ENCODE data around the gene DCK. TPM values are rescaled to one million over a fixed set of nuclear protein-coding genes. Genes with fewer than 3 reads are reported as not detected.

Gene DCK
- total RNA-seq, 1 experiment from 2014 or later: 11.8 TPM

DNA sequence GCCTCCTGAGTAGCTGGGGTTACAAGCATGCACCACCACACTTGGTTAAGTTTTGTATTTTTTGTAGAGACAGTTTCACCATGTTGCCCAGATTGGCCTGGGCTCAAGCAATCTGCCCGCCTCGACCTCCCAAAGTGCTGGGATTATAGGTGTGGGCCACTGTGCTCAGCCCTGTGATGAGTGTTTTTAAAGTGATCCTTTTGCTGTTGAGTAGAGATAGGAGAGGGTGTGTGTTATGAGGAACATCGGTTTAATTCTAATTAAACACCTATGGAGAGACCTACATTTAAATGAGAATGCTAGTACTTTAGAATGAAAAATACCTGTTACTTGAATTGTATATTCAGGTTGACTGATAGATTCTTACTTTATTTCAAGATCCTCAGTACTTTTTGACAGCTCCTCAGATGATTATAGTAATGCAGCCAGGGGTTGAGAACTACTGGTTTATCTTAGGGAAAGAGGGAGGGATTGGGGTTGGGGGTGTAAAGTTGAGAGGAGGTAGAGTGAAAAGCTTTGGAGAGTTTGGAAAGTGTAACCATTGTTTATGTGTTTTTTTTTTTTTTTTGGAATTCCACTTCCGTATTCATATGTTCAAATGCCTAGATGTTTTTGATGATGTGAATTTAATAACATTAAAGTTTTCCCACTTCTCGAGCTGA lies 36.8 kb upstream of the DCK start:
- Histone ChIP-seq H3K4me1 (replicated peaks; ENCODE audit: insufficient read depth) (no peaks in the 10 kb centered on the region), H3K79me2 (ENCODE audit: low read depth) (no peaks in the 10 kb centered on the region), H3K4me2 (no peak overlapping the region), H3K4me3 (no peak overlapping the region), H3K27me3 (ENCODE audit: insufficient read depth, low read depth) (no peaks in the 10 kb centered on the region), H3F3A (ENCODE audit: insufficient read depth, low read depth) (no peaks in the 10 kb centered on the region), H3K36me3 (ENCODE audit: low read depth) (no peaks in the 10 kb centered on the region), H3K27ac (no peak overlapping the region), H2AFZ (no peak overlapping the region), H3K9me3 (ENCODE audit: insufficient read depth, low read depth) (no peaks in the 10 kb centered on the region), H3K9me2 (ENCODE audit: insufficient read depth) (no peaks in the 10 kb centered on the region), H4K20me1 (ENCODE audit: insufficient read depth) (no peaks in the 10 kb centered on the region)
- TF ChIP-seq, protein P1, sequence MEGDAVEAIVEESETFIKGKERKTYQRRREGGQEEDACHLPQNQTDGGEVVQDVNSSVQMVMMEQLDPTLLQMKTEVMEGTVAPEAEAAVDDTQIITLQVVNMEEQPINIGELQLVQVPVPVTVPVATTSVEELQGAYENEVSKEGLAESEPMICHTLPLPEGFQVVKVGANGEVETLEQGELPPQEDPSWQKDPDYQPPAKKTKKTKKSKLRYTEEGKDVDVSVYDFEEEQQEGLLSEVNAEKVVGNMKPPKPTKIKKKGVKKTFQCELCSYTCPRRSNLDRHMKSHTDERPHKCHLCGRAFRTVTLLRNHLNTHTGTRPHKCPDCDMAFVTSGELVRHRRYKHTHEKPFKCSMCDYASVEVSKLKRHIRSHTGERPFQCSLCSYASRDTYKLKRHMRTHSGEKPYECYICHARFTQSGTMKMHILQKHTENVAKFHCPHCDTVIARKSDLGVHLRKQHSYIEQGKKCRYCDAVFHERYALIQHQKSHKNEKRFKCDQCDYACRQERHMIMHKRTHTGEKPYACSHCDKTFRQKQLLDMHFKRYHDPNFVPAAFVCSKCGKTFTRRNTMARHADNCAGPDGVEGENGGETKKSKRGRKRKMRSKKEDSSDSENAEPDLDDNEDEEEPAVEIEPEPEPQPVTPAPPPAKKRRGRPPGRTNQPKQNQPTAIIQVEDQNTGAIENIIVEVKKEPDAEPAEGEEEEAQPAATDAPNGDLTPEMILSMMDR (conservative IDR thresholded peaks at IDR 0.05): no peak
- no peak for TF ChIP-seq EZH2 (IDR thresholded peaks at IDR 0.05; ENCODE audit: low read depth)
- ChIA-PET CTCF (no interaction called here), POLR2A (ENCODE audit: unreplicated experiment) (interaction anchor here (0.6 kb wide), 1 partner anchor 450 kb away, joined by 3 read pairs; no protein-coding TSS in a partner anchor)
- no peak for DNase-seq
- intact Hi-C loops (cut with micrococcal nuclease; ENCODE audit: unreplicated experiment): no loop called here
- BruUV-seq (replicated peaks): no TSS peak

DNA sequence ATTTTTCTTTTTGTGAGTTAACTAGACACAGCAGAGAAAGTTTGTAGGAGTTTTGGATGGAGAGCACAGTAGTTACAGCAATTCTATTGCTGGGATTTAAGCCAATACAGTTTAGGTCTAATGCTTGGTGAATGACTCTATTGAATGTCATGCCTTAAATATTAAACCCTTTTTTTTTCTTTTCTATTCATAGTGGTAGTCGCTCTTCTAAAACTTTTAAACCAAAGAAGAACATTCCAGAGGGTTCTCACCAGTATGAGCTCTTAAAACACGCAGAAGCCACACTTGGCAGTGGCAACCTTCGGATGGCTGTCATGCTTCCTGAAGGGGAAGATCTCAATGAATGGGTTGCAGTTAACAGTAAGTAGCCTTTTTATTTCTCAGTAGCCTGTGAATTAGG lies 34.8 kb upstream of the DCK start:
- H3K4me3 ChIP-seq: no peak overlapping the region
- ChIA-PET POLR2A (ENCODE audit: unreplicated experiment) (no interaction called here), CTCF (no interaction called here)
- no peaks in the 10 kb centered on the region for H3F3A ChIP-seq (ENCODE audit: insufficient read depth, low read depth)
- intact Hi-C loops (cut with micrococcal nuclease; ENCODE audit: unreplicated experiment): no loop called here
- no peak for DNase-seq
- no peaks in the 10 kb centered on the region for H3K36me3 ChIP-seq (ENCODE audit: low read depth)
- H3K4me1 ChIP-seq (replicated peaks; ENCODE audit: insufficient read depth): no peaks in the 10 kb centered on the region
- no peaks in the 10 kb centered on the region for H4K20me1 ChIP-seq (ENCODE audit: insufficient read depth)
- no peak overlapping the region for H3K4me2 ChIP-seq
- no peaks in the 10 kb centered on the region for H3K27me3 ChIP-seq (ENCODE audit: insufficient read depth, low read depth)
- no peak overlapping the region for H2AFZ ChIP-seq
- H3K79me2 ChIP-seq (ENCODE audit: low read depth): no peaks in the 10 kb centered on the region
- H3K9me3 ChIP-seq (ENCODE audit: insufficient read depth, low read depth): no peaks in the 10 kb centered on the region
- BruUV-seq (replicated peaks): no TSS peak
- no peaks in the 10 kb centered on the region for H3K9me2 ChIP-seq (ENCODE audit: insufficient read depth)
- no peak overlapping the region for H3K27ac ChIP-seq
- TF ChIP-seq, protein P1 (conservative IDR thresholded peaks at IDR 0.05): no peak
- TF ChIP-seq EZH2 (IDR thresholded peaks at IDR 0.05; ENCODE audit: low read depth): no peak

DNA sequence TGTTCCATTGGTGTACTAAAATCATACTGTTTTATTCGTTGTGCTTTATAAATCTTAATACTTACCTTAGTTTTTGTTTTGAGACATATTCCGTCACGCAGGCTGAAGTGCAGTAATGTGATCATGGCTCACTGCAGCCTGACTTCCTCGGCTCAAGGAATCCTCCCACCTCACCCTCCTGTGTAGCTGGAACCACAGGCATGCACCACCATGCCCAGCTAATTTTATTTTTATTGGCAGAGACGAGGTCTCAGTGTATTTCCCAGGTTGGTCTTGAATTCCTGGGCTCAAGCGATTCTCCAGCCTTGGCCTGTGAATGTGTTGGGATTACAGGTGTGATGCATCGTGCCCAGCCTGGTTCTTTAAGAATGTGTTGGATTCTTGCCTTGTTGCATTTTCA lies 24.4 kb upstream of the DCK start:
- Histone ChIP-seq H2AFZ (no peak overlapping the region), H3K36me3 (ENCODE audit: low read depth) (no peaks in the 10 kb centered on the region), H3K9me2 (ENCODE audit: insufficient read depth) (no peaks in the 10 kb centered on the region), H3F3A (ENCODE audit: insufficient read depth, low read depth) (no peaks in the 10 kb centered on the region), H3K27ac (no peak overlapping the region), H3K4me2 (no peak overlapping the region), H3K79me2 (ENCODE audit: low read depth) (no peaks in the 10 kb centered on the region), H3K4me3 (no peak overlapping the region), H3K9me3 (ENCODE audit: insufficient read depth, low read depth) (no peaks in the 10 kb centered on the region), H3K27me3 (ENCODE audit: insufficient read depth, low read depth) (no peaks in the 10 kb centered on the region), H4K20me1 (ENCODE audit: insufficient read depth) (no peaks in the 10 kb centered on the region), H3K4me1 (replicated peaks; ENCODE audit: insufficient read depth) (no peaks in the 10 kb centered on the region)
- TF ChIP-seq, protein P1 (conservative IDR thresholded peaks at IDR 0.05): no peak
- no peak for TF ChIP-seq EZH2 (IDR thresholded peaks at IDR 0.05; ENCODE audit: low read depth)
- CTCF ChIA-PET: no interaction called here
- no peak for DNase-seq
- intact Hi-C loops (cut with micrococcal nuclease; ENCODE audit: unreplicated experiment): no loop called here
- POLR2A ChIA-PET (ENCODE audit: unreplicated experiment): no interaction called here
- BruUV-seq (replicated peaks): no TSS peak

Data from PC-9 (cell line).